HEK293 (cell line): ENCODE measurements around the gene GABBR2.

Source experiments
- CTCF ChIA-PET: fragments of 350-600 bp; formaldehyde crosslinking; extraction: SDS; loops from one replicate; lab custom pipeline; 2021; ENCODE audit warnings: antibody characterized with exemption; lab: Yijun Ruan, JAX
- POLR2A ChIA-PET: fragments of 300-600 bp; formaldehyde crosslinking; extraction: SDS; loops from one replicate; lab custom pipeline; 2020; ENCODE audit warnings: antibody characterized with exemption, inconsistent platforms; lab: Yijun Ruan, JAX
- H3K27ac ChIP-seq: fragments of 200-500 bp; sonication (Bioruptor generic); 2 replicates; pipeline ENCODE4 v1.5.1; 2014; ENCODE audit warnings: low read depth, low read length, control low read depth, inconsistent platforms; ENCODE audit errors: extremely low read depth
- H3K36me3 ChIP-seq, 2 experiments: fragments of 200-500 bp in 1 of 2; sonication (Bioruptor generic) in 1 of 2; 1 replicate in 1 of 2; 2 replicates in 1 of 2; pipeline ENCODE4 v1.5.1; 2014 to 2017; ENCODE audit warnings: inconsistent platforms in 2 of 2, low read length in 2 of 2; ENCODE audit not compliant: control insufficient read depth in 2 of 2, insufficient read depth in 1 of 2
- H3K4me1 ChIP-seq: fragments of 200-500 bp; sonication (Bioruptor generic); 2 replicates; pipeline ENCODE4 v1.5.1; 2014; ENCODE audit warnings: mild to moderate bottlenecking, low read length, inconsistent platforms; ENCODE audit not compliant: control insufficient read depth, insufficient read depth
- H3K4me3 ChIP-seq: 2 replicates; pipeline ENCODE4 v1.5.1; 2011; ENCODE audit warnings: low read depth, mild to moderate bottlenecking, control low read depth, low read length, moderate library complexity
- H3K9me3 ChIP-seq: fragments of 200-500 bp; sonication (Bioruptor generic); 2 replicates; pipeline ENCODE4 v1.5.1; 2014; ENCODE audit warnings: low read depth, low read length, inconsistent platforms; ENCODE audit not compliant: control insufficient read depth, insufficient read depth
- GLIS2 ChIP-seq: fragments of 450-650 bp; formaldehyde crosslinking; IDR thresholded peaks from 2 replicates; pipeline ENCODE4 v1.5.1; 2016; ENCODE audit warnings: missing biosample characterization, missing genetic modification characterization
- HIC1 ChIP-seq: fragments of 450-650 bp; formaldehyde crosslinking; IDR thresholded peaks from 2 replicates; pipeline ENCODE4 v1.5.1; 2016; ENCODE audit warnings: missing biosample characterization, missing genetic modification characterization
- REST ChIP-seq: fragments of 450-650 bp; formaldehyde crosslinking; IDR thresholded peaks from 2 replicates; pipeline ENCODE4 v1.5.1; 2016; ENCODE audit warnings: missing biosample characterization, missing genetic modification characterization
- ZBTB8A ChIP-seq: fragments of 450-650 bp; formaldehyde crosslinking; IDR thresholded peaks from 2 replicates; pipeline ENCODE4 v1.5.1; 2016; ENCODE audit warnings: missing biosample characterization, missing genetic modification characterization
- ZEB2 ChIP-seq: fragments of 450-650 bp; formaldehyde crosslinking; IDR thresholded peaks from 2 replicates; pipeline ENCODE4 v1.5.1; 2016; ENCODE audit warnings: missing biosample characterization, missing genetic modification characterization
- ZNF146 ChIP-seq: fragments of 450-650 bp; formaldehyde crosslinking; IDR thresholded peaks from 2 replicates; pipeline ENCODE4 v1.5.1; 2016; ENCODE audit warnings: missing biosample characterization, missing genetic modification characterization
- ZNF302 ChIP-seq: fragments of 450-650 bp; formaldehyde crosslinking; IDR thresholded peaks from 2 replicates; pipeline ENCODE4 v1.5.1; 2016; ENCODE audit warnings: missing biosample characterization, missing genetic modification characterization, low read depth
- ZNF404 ChIP-seq: fragments of 450-650 bp; formaldehyde crosslinking; IDR thresholded peaks from 2 replicates; pipeline ENCODE4 v1.5.1; 2017; ENCODE audit warnings: missing biosample characterization, missing genetic modification characterization
- ZNF777 ChIP-seq: fragments of 450-650 bp; formaldehyde crosslinking; IDR thresholded peaks from 2 replicates; pipeline ENCODE4 v1.5.1; 2017; ENCODE audit warnings: missing biosample characterization, missing genetic modification characterization, borderline replicate concordance
- TF ChIP-seq, protein P1 (sequence below): fragments of 450-650 bp; IDR thresholded peaks from 2 replicates; pipeline ENCODE4 v1.5.1; 2018; ENCODE audit warnings: missing biosample characterization, missing genetic modification characterization
- TF ChIP-seq, protein P2 (sequence below): fragments of 450-650 bp; formaldehyde crosslinking; IDR thresholded peaks from 2 replicates; pipeline ENCODE4 v1.5.1; 2016; ENCODE audit warnings: missing biosample characterization, missing genetic modification characterization
- TF ChIP-seq, protein P3 (sequence below): sonication (generic); formaldehyde crosslinking; IDR thresholded peaks from 2 replicates; pipeline ENCODE4 v1.8.1; 2022; ENCODE audit warnings: mild to moderate bottlenecking, moderate library complexity, missing genetic modification reagents

GABBR2 gene

GRCh38 chr9:98709968-98710965, 1.5 kb upstream of the GABBR2 start:
- H3K4me1 ChIP-seq, result no peaks in the 10 kb centered on the region
- CTCF ChIA-PET, result interaction anchor here (0.6 to 1.5 kb wide), 8 partner anchors 10 to 638 kb away, joined by 3 to 5 read pairs (median 3); no protein-coding TSS in a partner anchor
- POLR2A ChIA-PET, result no interaction called here
- no peak overlapping the region for H3K27ac ChIP-seq
- no peak overlapping the region for H3K4me3 ChIP-seq
- no peak for TF ChIP-seq ZNF302 (tag by site-specific recombination)
- TF ChIP-seq REST (tag by site-specific recombination), result peak; percentile 95
- TF ChIP-seq, protein P1, sequence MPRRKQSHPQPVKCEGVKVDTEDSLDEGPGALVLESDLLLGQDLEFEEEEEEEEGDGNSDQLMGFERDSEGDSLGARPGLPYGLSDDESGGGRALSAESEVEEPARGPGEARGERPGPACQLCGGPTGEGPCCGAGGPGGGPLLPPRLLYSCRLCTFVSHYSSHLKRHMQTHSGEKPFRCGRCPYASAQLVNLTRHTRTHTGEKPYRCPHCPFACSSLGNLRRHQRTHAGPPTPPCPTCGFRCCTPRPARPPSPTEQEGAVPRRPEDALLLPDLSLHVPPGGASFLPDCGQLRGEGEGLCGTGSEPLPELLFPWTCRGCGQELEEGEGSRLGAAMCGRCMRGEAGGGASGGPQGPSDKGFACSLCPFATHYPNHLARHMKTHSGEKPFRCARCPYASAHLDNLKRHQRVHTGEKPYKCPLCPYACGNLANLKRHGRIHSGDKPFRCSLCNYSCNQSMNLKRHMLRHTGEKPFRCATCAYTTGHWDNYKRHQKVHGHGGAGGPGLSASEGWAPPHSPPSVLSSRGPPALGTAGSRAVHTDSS (tag by site-specific recombination), result 0 out of 2 replicates have a peak, but pooled peaks have one; percentile 16
- TF ChIP-seq ZNF146, result no peak
- no peaks in the 10 kb centered on the region for H3K36me3 ChIP-seq
- no peaks in the 10 kb centered on the region for H3K9me3 ChIP-seq

GRCh38 chr9:98708103-98708932, 417 bp downstream of the GABBR2 start:
- Histone ChIP-seq H3K4me1 (no peaks in the 10 kb centered on the region), H3K4me3 (peak overlapping the region; percentile 35), H3K9me3 (no peaks in the 10 kb centered on the region), H3K36me3 (no peaks in the 10 kb centered on the region), H3K27ac (no peak overlapping the region)
- TF ChIP-seq ZNF404, result no peak
- TF ChIP-seq, protein P2, sequence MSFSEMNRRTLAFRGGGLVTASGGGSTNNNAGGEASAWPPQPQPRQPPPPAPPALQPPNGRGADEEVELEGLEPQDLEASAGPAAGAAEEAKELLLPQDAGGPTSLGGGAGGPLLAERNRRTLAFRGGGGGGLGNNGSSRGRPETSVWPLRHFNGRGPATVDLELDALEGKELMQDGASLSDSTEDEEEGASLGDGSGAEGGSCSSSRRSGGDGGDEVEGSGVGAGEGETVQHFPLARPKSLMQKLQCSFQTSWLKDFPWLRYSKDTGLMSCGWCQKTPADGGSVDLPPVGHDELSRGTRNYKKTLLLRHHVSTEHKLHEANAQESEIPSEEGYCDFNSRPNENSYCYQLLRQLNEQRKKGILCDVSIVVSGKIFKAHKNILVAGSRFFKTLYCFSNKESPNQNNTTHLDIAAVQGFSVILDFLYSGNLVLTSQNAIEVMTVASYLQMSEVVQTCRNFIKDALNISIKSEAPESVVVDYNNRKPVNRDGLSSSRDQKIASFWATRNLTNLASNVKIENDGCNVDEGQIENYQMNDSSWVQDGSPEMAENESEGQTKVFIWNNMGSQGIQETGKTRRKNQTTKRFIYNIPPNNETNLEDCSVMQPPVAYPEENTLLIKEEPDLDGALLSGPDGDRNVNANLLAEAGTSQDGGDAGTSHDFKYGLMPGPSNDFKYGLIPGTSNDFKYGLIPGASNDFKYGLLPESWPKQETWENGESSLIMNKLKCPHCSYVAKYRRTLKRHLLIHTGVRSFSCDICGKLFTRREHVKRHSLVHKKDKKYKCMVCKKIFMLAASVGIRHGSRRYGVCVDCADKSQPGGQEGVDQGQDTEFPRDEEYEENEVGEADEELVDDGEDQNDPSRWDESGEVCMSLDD (tag by site-specific recombination), result 0 out of 2 replicates have a peak, but pooled peaks have one; percentile 15
- no peak for TF ChIP-seq ZEB2 (tag by site-specific recombination)
- TF ChIP-seq ZNF777, result peak; percentile 61
- TF ChIP-seq ZBTB8A (tag by site-specific recombination), result peak; percentile 20; the same call in 1 of the 2 replicates
- TF ChIP-seq, protein P3, sequence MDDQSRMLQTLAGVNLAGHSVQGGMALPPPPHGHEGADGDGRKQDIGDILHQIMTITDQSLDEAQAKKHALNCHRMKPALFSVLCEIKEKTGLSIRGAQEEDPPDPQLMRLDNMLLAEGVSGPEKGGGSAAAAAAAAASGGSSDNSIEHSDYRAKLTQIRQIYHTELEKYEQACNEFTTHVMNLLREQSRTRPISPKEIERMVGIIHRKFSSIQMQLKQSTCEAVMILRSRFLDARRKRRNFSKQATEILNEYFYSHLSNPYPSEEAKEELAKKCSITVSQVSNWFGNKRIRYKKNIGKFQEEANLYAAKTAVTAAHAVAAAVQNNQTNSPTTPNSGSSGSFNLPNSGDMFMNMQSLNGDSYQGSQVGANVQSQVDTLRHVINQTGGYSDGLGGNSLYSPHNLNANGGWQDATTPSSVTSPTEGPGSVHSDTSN (CRISPR knock-in tag), result 0 out of 2 replicates have a peak, but pooled peaks have one; percentile 30
- TF ChIP-seq GLIS2 (tag by site-specific recombination), result 0 out of 2 replicates have a peak, but pooled peaks have one; percentile 0
- TF ChIP-seq HIC1 (tag by site-specific recombination), result peak; percentile 51; the same call in 1 of the 2 replicates
- CTCF ChIA-PET, result interaction anchor here (0.7 to 1.4 kb wide), 6 partner anchors 43 to 344 kb away, joined by 3 to 5 read pairs (median 4); no protein-coding TSS in a partner anchor
- POLR2A ChIA-PET, result no interaction called here
